GM12892 (cell line): ENCODE measurements around the gene MYO18B.

Source experiments
- POLR2A ChIP-seq: IDR thresholded peaks from 2 replicates; pipeline ENCODE4 v1.6.1; 2011; ENCODE audit warnings: low read depth, low read length, control low read depth
- POLR2AphosphoS5 ChIP-seq: IDR thresholded peaks from 2 replicates; pipeline ENCODE4 v1.6.1; 2011; ENCODE audit warnings: low read depth, low read length, control low read depth
- TAF1 ChIP-seq: IDR thresholded peaks from 2 replicates; pipeline ENCODE4 v1.6.1; 2011; ENCODE audit warnings: low read depth, mild to moderate bottlenecking, control low read depth, low read length, borderline replicate concordance

- no peak for TF ChIP-seq POLR2AphosphoS5
- TF ChIP-seq POLR2A, result no peak
- TF ChIP-seq TAF1, result no peak
These were observed 180.2 kb downstream of the MYO18B start for GRCh38 chr22:25922141-25922540.
